ENCODE data around the gene MRAP2. TPM values are rescaled to one million over a fixed set of nuclear protein-coding genes. Genes with fewer than 3 reads are reported as not detected.

The MRAP2 gene
- total and polyA plus RNA-seq, 2 donors (not counting 3 experiments of a cell fraction or from before 2014, with no cell fraction given): 5.8 to 8.6 TPM

DNA sequence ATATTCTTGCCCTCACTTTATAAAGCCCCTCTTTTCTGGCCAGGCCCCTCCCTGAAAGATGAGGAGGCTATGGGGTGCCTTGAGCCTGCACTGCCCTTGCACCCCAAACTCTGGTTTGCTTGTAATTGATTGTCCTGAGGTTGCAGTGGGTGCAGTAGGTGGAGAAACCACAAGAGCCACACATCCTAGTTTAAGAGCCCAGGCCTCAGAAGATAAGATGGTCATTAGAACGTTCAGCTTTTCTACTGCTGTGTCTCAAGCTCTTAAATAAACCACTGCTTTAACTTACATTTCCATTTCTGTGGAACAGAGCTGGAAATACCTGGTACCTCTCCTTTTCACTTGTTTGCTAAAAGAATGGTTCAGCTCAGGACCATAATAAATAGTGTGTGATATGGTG is 9.0 kb downstream of the MRAP2 start:
- Histone ChIP-seq H4K20me1 (replicated peaks; ENCODE audit: control insufficient read depth, extremely low read depth, insufficient read depth, low read length) (no peaks in the 10 kb centered on the region), H3K9me3 (replicated peaks; ENCODE audit: control insufficient read depth, insufficient read depth, low read length) (no peaks in the 10 kb centered on the region), H2AFZ (ENCODE audit: low read depth, low read length) (no peak overlapping the region), H3K36me3 (ENCODE audit: control insufficient read depth in 2 of 2, extremely low read depth in 1 of 2, insufficient read depth in 2 of 2, low read length in 2 of 2) (no peaks in the 10 kb centered on the region), H3K9ac (replicated peaks; ENCODE audit: extremely low read depth, insufficient read depth, low read length) (no peak overlapping the region), H3K27me3 (ENCODE audit: control insufficient read depth in 2 of 2, insufficient read depth in 2 of 2, low read length in 2 of 2) (no peaks in the 10 kb centered on the region), H3K79me2 (ENCODE audit: control insufficient read depth, insufficient read depth, low read length) (no peaks in the 10 kb centered on the region), H3K4me1 (ENCODE audit: control insufficient read depth, extremely low read depth, insufficient read depth, low read length) (no peaks in the 10 kb centered on the region), H3K27ac (ENCODE audit: insufficient read depth, low read depth, low read length) (no peak overlapping the region), H3K4me2 (ENCODE audit: insufficient read depth, low read length) (no peak overlapping the region), H3K9me1 (replicated peaks; ENCODE audit: control insufficient read depth, extremely low read depth, insufficient read depth, low read length) (no peaks in the 10 kb centered on the region), H3K4me3 (replicated peaks in 1 of 3; ENCODE audit: insufficient read depth in 1 of 3, low read depth in 1 of 3, low read length in 3 of 3) (no peak overlapping the region)
- intact Hi-C loops (cut with micrococcal nuclease): no loop called here
- CTCF ChIA-PET: no interaction called here
- BruUV-seq (replicated peaks): no TSS peak
- dilution Hi-C loops (cut with MboI; ENCODE audit: extremely low pct_ligation_motif_present, low sequenced_read_pairs): no loop called here
- DNase-seq (ENCODE audit: low read depth, low spot score): no peak
- no peak for TF ChIP-seq EZH2 (IDR thresholded peaks at IDR 0.05; ENCODE audit: borderline replicate concordance, low read depth, low read length, severe bottlenecking)
- no peak for TF ChIP-seq JUN (IDR thresholded peaks at IDR 0.05; ENCODE audit: borderline replicate concordance, insufficient read depth, insufficient read length, low read depth)
- TF ChIP-seq CTCF (IDR thresholded peaks at IDR 0.05; ENCODE audit: extremely low read depth in 1 of 2, insufficient read depth in 1 of 2, low read depth in 1 of 2, low read length in 2 of 2): no peak
- POLR2A ChIA-PET: no interaction called here
- FAIRE-seq: no peak

DNA sequence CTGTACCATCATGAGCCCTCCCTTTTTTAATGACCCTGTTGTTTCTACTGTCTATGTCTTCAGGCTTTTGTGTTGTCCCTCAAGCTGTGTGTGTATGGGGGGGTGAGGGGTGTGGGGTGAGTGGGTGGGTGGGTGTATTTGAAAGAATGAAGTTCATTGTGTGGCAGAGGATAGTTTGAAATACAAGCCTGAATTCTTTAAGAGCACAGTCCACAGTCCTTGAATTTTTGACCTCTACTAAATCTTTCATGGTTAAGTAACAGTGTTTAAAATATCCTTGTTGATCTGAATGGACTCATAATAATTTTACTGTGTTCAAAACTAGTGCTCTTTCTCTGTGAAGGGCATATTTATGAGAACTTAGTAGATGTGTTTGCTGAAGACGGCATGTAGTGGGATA is 10.0 kb downstream of the MRAP2 start:
- DNase-seq (ENCODE audit: low read depth, low spot score): no peak
- Histone ChIP-seq H3K79me2 (ENCODE audit: control insufficient read depth, insufficient read depth, low read length) (no peaks in the 10 kb centered on the region), H3K9me3 (replicated peaks; ENCODE audit: control insufficient read depth, insufficient read depth, low read length) (no peaks in the 10 kb centered on the region), H2AFZ (ENCODE audit: low read depth, low read length) (no peak overlapping the region), H3K4me2 (ENCODE audit: insufficient read depth, low read length) (no peak overlapping the region), H3K27me3 (ENCODE audit: control insufficient read depth in 2 of 2, insufficient read depth in 2 of 2, low read length in 2 of 2) (peaks cover 0 to 2% of the 10 kb centered on the region in 2 experiments), H3K36me3 (ENCODE audit: control insufficient read depth in 2 of 2, extremely low read depth in 1 of 2, insufficient read depth in 2 of 2, low read length in 2 of 2) (no peaks in the 10 kb centered on the region), H3K27ac (ENCODE audit: insufficient read depth, low read depth, low read length) (no peak overlapping the region), H3K9ac (replicated peaks; ENCODE audit: extremely low read depth, insufficient read depth, low read length) (no peak overlapping the region), H3K4me3 (replicated peaks in 1 of 3; ENCODE audit: insufficient read depth in 1 of 3, low read depth in 1 of 3, low read length in 3 of 3) (no peak overlapping the region), H4K20me1 (replicated peaks; ENCODE audit: control insufficient read depth, extremely low read depth, insufficient read depth, low read length) (no peaks in the 10 kb centered on the region), H3K4me1 (ENCODE audit: control insufficient read depth, extremely low read depth, insufficient read depth, low read length) (no peaks in the 10 kb centered on the region), H3K9me1 (replicated peaks; ENCODE audit: control insufficient read depth, extremely low read depth, insufficient read depth, low read length) (no peaks in the 10 kb centered on the region)
- TF ChIP-seq MYC (IDR thresholded peaks at IDR 0.05; ENCODE audit: low read depth, low read length) (no peak), EZH2 (IDR thresholded peaks at IDR 0.05; ENCODE audit: borderline replicate concordance, low read depth, low read length, severe bottlenecking) (no peak), FOS (IDR thresholded peaks at IDR 0.05; ENCODE audit: borderline replicate concordance, insufficient read depth, low read length) (no peak), JUN (IDR thresholded peaks at IDR 0.05; ENCODE audit: borderline replicate concordance, insufficient read depth, insufficient read length, low read depth) (no peak), GATA2 (IDR thresholded peaks at IDR 0.05; ENCODE audit: insufficient read depth, insufficient read length, low read depth, low read length) (no peak), POLR2AphosphoS5 (IDR thresholded peaks at IDR 0.05; ENCODE audit: insufficient read depth, low read depth, low read length) (no peak), CTCF (IDR thresholded peaks at IDR 0.05; ENCODE audit: extremely low read depth in 1 of 2, insufficient read depth in 1 of 2, low read depth in 1 of 2, low read length in 2 of 2) (no peak), POLR2A (IDR thresholded peaks at IDR 0.05; ENCODE audit: low read depth, low read length) (no peak)
- TF ChIP-seq, protein P1, sequence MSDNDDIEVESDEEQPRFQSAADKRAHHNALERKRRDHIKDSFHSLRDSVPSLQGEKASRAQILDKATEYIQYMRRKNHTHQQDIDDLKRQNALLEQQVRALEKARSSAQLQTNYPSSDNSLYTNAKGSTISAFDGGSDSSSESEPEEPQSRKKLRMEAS (IDR thresholded peaks at IDR 0.05; ENCODE audit: insufficient read depth, insufficient read length): no peak
- POLR2A ChIA-PET: no interaction called here
- no TSS peak for BruUV-seq (replicated peaks)
- no peak for FAIRE-seq
- intact Hi-C loops (cut with micrococcal nuclease): no loop called here
- dilution Hi-C loops (cut with MboI; ENCODE audit: extremely low pct_ligation_motif_present, low sequenced_read_pairs): no loop called here
- CTCF ChIA-PET: no interaction called here
